Measurements from ENCODE around the gene ESPN. TPM values are rescaled to one million over a fixed set of nuclear protein-coding genes. Genes with fewer than 3 reads are reported as not detected.

Gene ESPN
- total RNA-seq, 1 experiment from 2014 or later: 53.1 TPM

DNA sequence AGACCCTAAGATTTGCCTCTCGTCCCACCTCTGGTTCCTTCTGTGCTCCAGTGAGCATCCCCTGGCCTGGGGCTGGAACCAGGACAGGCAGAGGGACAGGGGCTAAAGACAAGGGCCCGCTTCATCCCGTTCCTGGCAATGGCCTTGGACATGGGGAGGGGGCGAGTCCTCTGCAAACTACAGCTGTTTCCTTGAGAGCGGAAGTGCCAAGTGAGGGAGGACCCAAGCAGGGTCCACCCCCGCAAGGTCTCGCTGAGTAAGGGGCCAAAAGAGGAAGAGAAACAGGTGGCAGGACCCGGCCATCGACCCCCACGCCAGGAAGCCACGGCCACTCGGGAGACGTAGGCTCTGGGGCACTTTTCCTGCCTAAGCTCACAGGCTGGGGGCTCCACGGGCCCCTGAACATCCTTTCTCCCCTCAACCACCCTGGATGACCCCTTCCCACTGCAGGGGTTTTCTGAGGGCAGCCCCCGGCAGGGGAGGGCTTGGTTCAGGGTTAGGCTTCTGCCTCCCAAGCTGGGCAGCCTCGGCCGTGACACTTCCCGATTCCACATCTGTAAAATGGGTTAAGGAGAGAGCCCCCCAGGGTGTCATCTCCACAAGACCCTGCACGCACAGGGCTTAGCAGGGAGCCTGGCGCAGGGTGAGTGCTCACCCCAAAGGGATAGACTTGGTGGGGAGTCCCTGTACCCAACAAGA lies 84.8 kb downstream of the ESPN start:
- TF ChIP-seq, protein P1, sequence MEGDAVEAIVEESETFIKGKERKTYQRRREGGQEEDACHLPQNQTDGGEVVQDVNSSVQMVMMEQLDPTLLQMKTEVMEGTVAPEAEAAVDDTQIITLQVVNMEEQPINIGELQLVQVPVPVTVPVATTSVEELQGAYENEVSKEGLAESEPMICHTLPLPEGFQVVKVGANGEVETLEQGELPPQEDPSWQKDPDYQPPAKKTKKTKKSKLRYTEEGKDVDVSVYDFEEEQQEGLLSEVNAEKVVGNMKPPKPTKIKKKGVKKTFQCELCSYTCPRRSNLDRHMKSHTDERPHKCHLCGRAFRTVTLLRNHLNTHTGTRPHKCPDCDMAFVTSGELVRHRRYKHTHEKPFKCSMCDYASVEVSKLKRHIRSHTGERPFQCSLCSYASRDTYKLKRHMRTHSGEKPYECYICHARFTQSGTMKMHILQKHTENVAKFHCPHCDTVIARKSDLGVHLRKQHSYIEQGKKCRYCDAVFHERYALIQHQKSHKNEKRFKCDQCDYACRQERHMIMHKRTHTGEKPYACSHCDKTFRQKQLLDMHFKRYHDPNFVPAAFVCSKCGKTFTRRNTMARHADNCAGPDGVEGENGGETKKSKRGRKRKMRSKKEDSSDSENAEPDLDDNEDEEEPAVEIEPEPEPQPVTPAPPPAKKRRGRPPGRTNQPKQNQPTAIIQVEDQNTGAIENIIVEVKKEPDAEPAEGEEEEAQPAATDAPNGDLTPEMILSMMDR (conservative IDR thresholded peaks at IDR 0.05): no peak
- DNase-seq: no peak

More for the DNA sequence above, 84.8 kb downstream of the ESPN start:
- no peak overlapping the region for H3K14ac ChIP-seq (ENCODE audit: insufficient read depth, low read length)
- no peak overlapping the region for H4K5ac ChIP-seq (ENCODE audit: insufficient read length, low read depth, low read length)
- no peak overlapping the region for H3K18ac ChIP-seq (ENCODE audit: insufficient read length, low read depth, low read length)
- no peak overlapping the region for H3K27ac ChIP-seq (ENCODE audit: insufficient read length, low read depth, low read length)
- no peak overlapping the region for H4K91ac ChIP-seq (ENCODE audit: insufficient read length, low read depth, low read length)
- H3K27me3 ChIP-seq (ENCODE audit: insufficient read depth, low read length): no peaks in the 10 kb centered on the region
- H3K9ac ChIP-seq (ENCODE audit: extremely low read depth, insufficient read length, low read length): no peak overlapping the region
- H3K79me1 ChIP-seq (ENCODE audit: insufficient read depth, low read depth, low read length, poor library complexity, severe bottlenecking): no peaks in the 10 kb centered on the region
- H3K27me3 Mint-ChIP-seq (ENCODE audit: low read depth): 0 out of 2 replicates have a peak, but pooled peaks cover 1% of the 10 kb centered on the region
- H3K9me3 ChIP-seq (ENCODE audit: control insufficient read depth, low read depth, low read length): no peaks in the 10 kb centered on the region
- H3K4me1 Mint-ChIP-seq: peaks cover 0 to 3% of the 10 kb centered on the region in 2 experiments; a peak in 2 of 4 replicates
- no peak overlapping the region for H2BK15ac ChIP-seq (ENCODE audit: low read depth, low read length)
- no peak overlapping the region for H3K23ac ChIP-seq (ENCODE audit: insufficient read length, low read depth, low read length)
- no peak overlapping the region for H2BK120ac ChIP-seq (ENCODE audit: low read depth, low read length, poor library complexity, severe bottlenecking)
- H3T11ph ChIP-seq (ENCODE audit: low read length): no peak overlapping the region
- no peak overlapping the region for H2BK12ac ChIP-seq (ENCODE audit: insufficient read length, low read depth, low read length)
- no peak overlapping the region for H2BK20ac ChIP-seq (ENCODE audit: low read depth, low read length, poor library complexity, severe bottlenecking)
- no peaks in the 10 kb centered on the region for H3K79me2 ChIP-seq (ENCODE audit: insufficient read depth, low read length)
- no peak overlapping the region for H2AK5ac ChIP-seq (ENCODE audit: insufficient read length, low read length)
- H3K4me1 ChIP-seq (ENCODE audit: insufficient read depth, low read length): no peaks in the 10 kb centered on the region
- no peak overlapping the region for H3K27ac Mint-ChIP-seq
- H3K36me3 Mint-ChIP-seq (ENCODE audit: insufficient read depth in 1 of 3, low read depth in 3 of 3): no peaks in the 10 kb centered on the region
- H2BK5ac ChIP-seq (ENCODE audit: insufficient read length, low read length): no peak overlapping the region
- H3K4me3 Mint-ChIP-seq: no peak overlapping the region; a peak in 1 of 5 replicates
- H3K9me3 Mint-ChIP-seq: no peaks in the 10 kb centered on the region
- no peak overlapping the region for H2AFZ ChIP-seq (ENCODE audit: low read length)
- H3K4ac ChIP-seq (ENCODE audit: low read depth, low read length): no peak overlapping the region
- no peaks in the 10 kb centered on the region for H3K23me2 ChIP-seq (ENCODE audit: insufficient read length, low read depth, low read length, poor library complexity, severe bottlenecking)
- H3K4me2 ChIP-seq (ENCODE audit: insufficient read depth, insufficient read length, low read length): no peak overlapping the region
- WGBS (ENCODE audit: extremely low coverage, insufficient read length, low lambda C conversion rate): no CpG with 5 or more reads among the region's 20 CpGs
- no peak overlapping the region for H3K56ac ChIP-seq (ENCODE audit: insufficient read length, low read depth, low read length)
- no peaks in the 10 kb centered on the region for H4K20me1 ChIP-seq (ENCODE audit: control insufficient read depth, insufficient read depth, insufficient read length)
- H4K8ac ChIP-seq (replicated peaks; ENCODE audit: insufficient read length, low read depth, low read length): no peak overlapping the region
